Neutrophil (primary cell): Measurements from ENCODE around the gene TASL.

ENCODE experiments used
- H3K27ac ChIP-seq: fragments of 200-600 bp; sonication (generic); 2 replicates; pipeline ENCODE4 v1.5.1; 2016; ENCODE audit warnings: mild to moderate bottlenecking, moderate library complexity
- H3K27me3 ChIP-seq: fragments of 200-600 bp; sonication (generic); 2 replicates; pipeline ENCODE4 v1.6.0; 2016; ENCODE audit warnings: mild to moderate bottlenecking
- H3K36me3 ChIP-seq: fragments of 200-600 bp; sonication (generic); 2 replicates; pipeline ENCODE4 v1.5.1; 2017
- H3K4me1 ChIP-seq, 2 experiments: fragments of 200-600 bp in 1 of 2; sonication (generic) in 1 of 2; 1 replicate in 1 of 2; 2 replicates in 1 of 2; pipeline versions ENCODE4 v1.5.1 to v1.6.1; 2013 to 2016; ENCODE audit warnings: low read depth in 1 of 2, low read length in 1 of 2, mild to moderate bottlenecking in 1 of 2, moderate library complexity in 1 of 2; ENCODE audit not compliant: control insufficient read depth in 1 of 2, insufficient read depth in 1 of 2
- H3K4me3 ChIP-seq, 2 experiments: fragments of 200-600 bp in 1 of 2; sonication (generic) in 1 of 2; 1 replicate in 1 of 2; 2 replicates in 1 of 2; pipeline ENCODE4 v1.5.1; 2013 to 2016; ENCODE audit warnings: low read depth in 1 of 2, low read length in 1 of 2, mild to moderate bottlenecking in 1 of 2, moderate library complexity in 1 of 2
- H3K9me3 ChIP-seq: fragments of 200-600 bp; sonication (generic); 2 replicates; pipeline ENCODE4 v1.5.1; 2016
- CTCF ChIP-seq: fragments of 200-600 bp; sonication (generic); IDR thresholded peaks from 2 replicates; pipeline ENCODE4 v1.5.1; 2016; ENCODE audit warnings: antibody characterized with exemption

Gene TASL

GRCh38 chrX:30590368-30590767 is 12.8 kb upstream of the TASL start:
- no peak overlapping the region for H3K4me3 ChIP-seq
- no peaks in the 10 kb centered on the region for H3K36me3 ChIP-seq
- TF ChIP-seq CTCF = no peak
- no peaks in the 10 kb centered on the region for H3K9me3 ChIP-seq
- H3K4me1 ChIP-seq = peaks cover 50 to 54% of the 10 kb centered on the region in 2 experiments
- no peaks in the 10 kb centered on the region for H3K27me3 ChIP-seq
- H3K27ac ChIP-seq = peak overlapping the region; percentile 53

- Histone ChIP-seq H3K27ac (peak overlapping the region; percentile 53), H3K36me3 (no peaks in the 10 kb centered on the region)
- TF ChIP-seq CTCF = no peak
These were observed 11.8 kb upstream of the TASL start for GRCh38 chrX:30589146-30589888.

GRCh38 chrX:30586516-30586915 is 8.9 kb upstream of the TASL start:
- TF ChIP-seq CTCF = no peak
- Histone ChIP-seq H3K27me3 (no peaks in the 10 kb centered on the region), H3K9me3 (no peaks in the 10 kb centered on the region), H3K27ac (peak overlapping the region; percentile 25), H3K4me1 (peaks cover 23 to 27% of the 10 kb centered on the region in 2 experiments), H3K4me3 (no peak overlapping the region), H3K36me3 (no peaks in the 10 kb centered on the region)

More at GRCh38 chrX:30589146-30589888, 11.8 kb upstream of the TASL start:
- H3K4me3 ChIP-seq = no peak overlapping the region
- peaks cover 50 to 54% of the 10 kb centered on the region in 2 experiments for H3K4me1 ChIP-seq
- no peaks in the 10 kb centered on the region for H3K9me3 ChIP-seq
- H3K27me3 ChIP-seq = no peaks in the 10 kb centered on the region

GRCh38 chrX:30582664-30583063 is 5.1 kb upstream of the TASL start:
- H3K27me3 ChIP-seq = no peaks in the 10 kb centered on the region
- H3K36me3 ChIP-seq = no peaks in the 10 kb centered on the region
- no peaks in the 10 kb centered on the region for H3K9me3 ChIP-seq
- H3K27ac ChIP-seq = no peak overlapping the region
- no peak overlapping the region for H3K4me3 ChIP-seq
- H3K4me1 ChIP-seq = peaks cover 2 to 7% of the 10 kb centered on the region in 2 experiments
- TF ChIP-seq CTCF = no peak

- no peak overlapping the region for H3K27ac ChIP-seq
- peaks cover 11 to 14% of the 10 kb centered on the region in 2 experiments for H3K4me1 ChIP-seq
- no peaks in the 10 kb centered on the region for H3K27me3 ChIP-seq
- no peak overlapping the region for H3K4me3 ChIP-seq
- no peaks in the 10 kb centered on the region for H3K36me3 ChIP-seq
- no peak for TF ChIP-seq CTCF
- no peaks in the 10 kb centered on the region for H3K9me3 ChIP-seq
These were observed 3.1 kb upstream of the TASL start for GRCh38 chrX:30580641-30581040.
